Endothelial cell of umbilical vein (primary cell): ENCODE results near the gene MLLT6. TPM values are rescaled to one million over a fixed set of nuclear protein-coding genes. Genes with fewer than 3 reads are reported as not detected.

Source experiments
- BruUV-seq: library from RNA; stranded (reverse); fragments of 400-500 nt; replicated peaks from 2 replicates; lab custom pipeline; 2021; lab: Mats Ljungman, UMichigan
- CTCF ChIA-PET: fragments of 300-600, 350-600 bp; sonication (Branson Sonifier 250); formaldehyde crosslinking; loops from one replicate; lab custom pipeline; 2021; ENCODE audit warnings: antibody characterized with exemption, inconsistent platforms; lab: Charles Lee
- POLR2A ChIA-PET: fragments of 300-600, 350-600 bp; sonication (Branson Sonifier 250); formaldehyde crosslinking; loops from one replicate; lab custom pipeline; 2021; ENCODE audit warnings: antibody characterized with exemption, inconsistent platforms; lab: Charles Lee
- DNase-seq: peaks from one replicate; pipeline ENCODE4 v3.0.0-alpha.2; 2011; ENCODE audit warnings: low read depth, low spot score
- FAIRE-seq: peaks from 2 replicates; lab custom pipeline; 2011; peaks lifted over from hg19 to GRCh38; lab: Jason Lieb, UNC
- H2AFZ ChIP-seq: 2 replicates; pipeline ENCODE4 v1.6.0; 2012; ENCODE audit warnings: low read depth, low read length, control low read depth, inconsistent platforms
- H3K27ac ChIP-seq: 2 replicates; pipeline ENCODE4 v1.5.1; 2011; ENCODE audit warnings: low read depth, mild to moderate bottlenecking, control low read depth, low read length, moderate library complexity; ENCODE audit not compliant: insufficient read depth
- H3K27me3 ChIP-seq, 2 experiments: 2 replicates each; pipeline versions ENCODE4 v1.6.0 to v1.6.1; 2011; ENCODE audit warnings: low read length in 2 of 2, mixed read lengths in 1 of 2; ENCODE audit not compliant: control insufficient read depth in 2 of 2, insufficient read depth in 2 of 2
- H3K36me3 ChIP-seq, 2 experiments: 2 replicates in 1 of 2; 3 replicates in 1 of 2; pipeline ENCODE4 v1.5.1; 2011; ENCODE audit warnings: low read length in 2 of 2, mild to moderate bottlenecking in 1 of 2, moderate library complexity in 1 of 2; ENCODE audit not compliant: control insufficient read depth in 2 of 2, insufficient read depth in 2 of 2; ENCODE audit errors: extremely low read depth in 1 of 2
- H3K4me1 ChIP-seq: 3 replicates; pipeline ENCODE4 v1.5.1; 2011; ENCODE audit warnings: mild to moderate bottlenecking, low read length; ENCODE audit not compliant: control insufficient read depth, insufficient read depth; ENCODE audit errors: extremely low read depth
- H3K4me2 ChIP-seq: 2 replicates; pipeline ENCODE4 v1.6.1; 2011; ENCODE audit warnings: low read length, control low read depth, mixed read lengths; ENCODE audit not compliant: insufficient read depth
- H3K4me3 ChIP-seq, 3 experiments: fragments of 200-600 bp in 1 of 3; sonication (generic), shearing (Covaris generic) in 1 of 3; replicated peaks in 1 of 3; 2 replicates each; pipeline ENCODE4 v1.5.1; 2011 to 2016; ENCODE audit warnings: control low read depth in 3 of 3, low read length in 3 of 3, mild to moderate bottlenecking in 2 of 3, inconsistent platforms in 1 of 3, low read depth in 1 of 3, moderate library complexity in 1 of 3; ENCODE audit not compliant: insufficient read depth in 1 of 3
- H3K79me2 ChIP-seq: 2 replicates; pipeline ENCODE4 v1.6.0; 2012; ENCODE audit warnings: low read length, inconsistent platforms; ENCODE audit not compliant: control insufficient read depth, insufficient read depth
- H3K9ac ChIP-seq: replicated peaks from 2 replicates; pipeline ENCODE3; 2011; ENCODE audit warnings: low read length, control low read depth; ENCODE audit not compliant: insufficient read depth; ENCODE audit errors: extremely low read depth
- H3K9me1 ChIP-seq: replicated peaks from 3 replicates; pipeline ENCODE4 v1.6.0; 2011; ENCODE audit warnings: mild to moderate bottlenecking, low read length; ENCODE audit not compliant: control insufficient read depth, insufficient read depth; ENCODE audit errors: extremely low read depth
- H3K9me3 ChIP-seq: replicated peaks from 2 replicates; pipeline ENCODE4 v1.5.1; 2012; ENCODE audit warnings: low read length, inconsistent platforms; ENCODE audit not compliant: control insufficient read depth, insufficient read depth
- H4K20me1 ChIP-seq: replicated peaks from 2 replicates; pipeline ENCODE3; 2011; ENCODE audit warnings: mild to moderate bottlenecking, low read length; ENCODE audit not compliant: control insufficient read depth, insufficient read depth; ENCODE audit errors: extremely low read depth
- FOS ChIP-seq: IDR thresholded peaks from 2 replicates; pipeline ENCODE4 v1.6.1; 2011; ENCODE audit warnings: mild to moderate bottlenecking, low read length, moderate library complexity, borderline replicate concordance; ENCODE audit not compliant: insufficient read depth
- JUN ChIP-seq: IDR thresholded peaks from 2 replicates; pipeline ENCODE4 v1.6.1; 2011; ENCODE audit warnings: borderline replicate concordance, low read depth; ENCODE audit not compliant: insufficient read length, insufficient read depth
- MYC ChIP-seq: IDR thresholded peaks from one replicate; pipeline ENCODE4 v1.6.1; 2011; ENCODE audit warnings: mild to moderate bottlenecking, low read depth, low read length
- POLR2A ChIP-seq: IDR thresholded peaks from 2 replicates; pipeline ENCODE4 v1.6.1; 2012; ENCODE audit warnings: low read depth, mild to moderate bottlenecking, control low read depth, low read length
- POLR2AphosphoS5 ChIP-seq: IDR thresholded peaks from 2 replicates; pipeline ENCODE4 v1.6.1; 2012; ENCODE audit warnings: low read depth, mild to moderate bottlenecking, control low read depth, low read length, moderate library complexity; ENCODE audit not compliant: insufficient read depth
- dilution Hi-C: fragments of 300-500 bp; cut with MboI; formaldehyde crosslinking; loops from one replicate; pipeline ENCODE4 v1.15.0; 2019; ENCODE audit warnings: low sequenced_read_pairs; ENCODE audit not compliant: extremely low pct_ligation_motif_present
- intact Hi-C: fragments of 100-400 bp; cut with micrococcal nuclease; formaldehyde crosslinking; loops from one replicate; pipeline ENCODE4 v1.10.0; 2022
- polyA plus RNA-seq, 4 experiments: library from polyadenylated mRNA; depleted of rRNA in 3 of 4; stranded (reverse) in 3 of 4; unstranded in 1 of 4; fragments of >200 nt; gene quantifications; 2 replicates each; pipeline versions ENCODE4 v1.2.1 to v1.2.3, GENCODE V29; 2011 to 2012; ENCODE audit warnings: missing spikeins in 1 of 4
- total RNA-seq: library from RNA; stranded (reverse); gene quantifications from 2 replicates; pipeline ENCODE4 v1.2.3, GENCODE V29; 2021

The MLLT6 gene
- total and polyA plus RNA-seq, 2 donors (not counting 3 experiments of a cell fraction or from before 2014, with no cell fraction given) = 32.1 to 85.4 TPM

GRCh38 chr17:38727736-38728135 is 22.7 kb downstream of the MLLT6 start:
- H3K79me2 ChIP-seq = peaks cover 3% of the 10 kb centered on the region
- no peak overlapping the region for H3K4me2 ChIP-seq
- dilution Hi-C loops = no loop called here
- H3K9ac ChIP-seq = no peak overlapping the region
- H4K20me1 ChIP-seq = no peaks in the 10 kb centered on the region
- BruUV-seq = no TSS peak
- ChIA-PET CTCF (interaction anchor here (0.7 to 3.0 kb wide), 6 partner anchors 17 to 447 kb away, joined by 3 to 9 read pairs (median 4); partner anchors contain the start of gene PSMB3), POLR2A (no interaction called here)
- H3K4me1 ChIP-seq = peaks cover 30% of the 10 kb centered on the region
- no peak for TF ChIP-seq MYC
- no peak for TF ChIP-seq FOS
- H3K27ac ChIP-seq = no peak overlapping the region
- H3K9me3 ChIP-seq = no peaks in the 10 kb centered on the region
- no peaks in the 10 kb centered on the region for H3K9me1 ChIP-seq
- H3K36me3 ChIP-seq = peaks cover 0 to 2% of the 10 kb centered on the region in 2 experiments
- H3K27me3 ChIP-seq = no peaks in the 10 kb centered on the region
- H2AFZ ChIP-seq = no peak overlapping the region
- intact Hi-C loops = no loop called here
- no peak for FAIRE-seq
- no peak for DNase-seq
- no peak overlapping the region for H3K4me3 ChIP-seq

DNA sequence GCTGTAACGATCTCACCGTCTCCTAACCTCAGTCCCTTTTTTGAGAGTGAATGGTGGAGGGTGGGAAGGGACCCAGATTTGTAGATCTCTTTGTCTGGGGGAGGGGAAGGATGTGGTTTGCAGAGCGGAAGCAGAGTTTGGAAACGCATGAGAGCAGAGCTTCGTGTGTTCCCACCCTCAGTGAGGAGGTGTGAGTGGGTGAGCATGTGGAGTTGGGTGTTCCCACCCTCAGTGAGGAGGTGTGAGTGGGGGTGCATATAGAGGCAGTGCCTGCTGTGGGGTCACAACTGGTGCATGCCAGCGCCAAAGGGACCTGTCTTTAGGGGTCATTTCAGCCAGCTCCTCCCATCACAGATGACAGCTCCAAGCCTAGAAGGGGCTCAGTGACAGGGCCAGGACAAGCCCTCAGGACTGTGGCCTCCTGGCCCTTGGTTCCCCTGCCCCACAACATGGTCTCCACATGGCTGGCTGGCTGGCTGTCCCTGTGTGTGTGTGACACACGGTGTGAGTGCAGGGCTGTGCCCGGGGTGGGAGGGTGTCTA is 23.3 kb downstream of the MLLT6 start:
- intact Hi-C loops = no loop called here
- ChIA-PET CTCF (interaction anchor here (0.7 to 3.0 kb wide), 6 partner anchors 18 to 255 kb away, joined by 3 to 9 read pairs (median 4); no protein-coding TSS in a partner anchor), POLR2A (no interaction called here)
- H3K9me1 ChIP-seq = no peaks in the 10 kb centered on the region
- no peaks in the 10 kb centered on the region for H3K27me3 ChIP-seq
- dilution Hi-C loops = no loop called here
- no TSS peak for BruUV-seq
- H4K20me1 ChIP-seq = no peaks in the 10 kb centered on the region
- no peaks in the 10 kb centered on the region for H3K9me3 ChIP-seq
- peaks cover 30% of the 10 kb centered on the region for H3K4me1 ChIP-seq
- H3K36me3 ChIP-seq = peaks cover 0 to 4% of the 10 kb centered on the region in 2 experiments
- DNase-seq = no peak
- no peak overlapping the region for H3K4me3 ChIP-seq
- no peak for FAIRE-seq
- TF ChIP-seq JUN = no peak
- no peak for TF ChIP-seq POLR2A
- TF ChIP-seq POLR2AphosphoS5 = no peak
- TF ChIP-seq MYC = no peak
- no peak overlapping the region for H2AFZ ChIP-seq
- peaks cover 3% of the 10 kb centered on the region for H3K79me2 ChIP-seq
- H3K4me2 ChIP-seq = no peak overlapping the region
- H3K9ac ChIP-seq = no peak overlapping the region
- H3K27ac ChIP-seq = no peak overlapping the region
